ENCODE data around the gene HIGD1A.

HIGD1A gene

DNA sequence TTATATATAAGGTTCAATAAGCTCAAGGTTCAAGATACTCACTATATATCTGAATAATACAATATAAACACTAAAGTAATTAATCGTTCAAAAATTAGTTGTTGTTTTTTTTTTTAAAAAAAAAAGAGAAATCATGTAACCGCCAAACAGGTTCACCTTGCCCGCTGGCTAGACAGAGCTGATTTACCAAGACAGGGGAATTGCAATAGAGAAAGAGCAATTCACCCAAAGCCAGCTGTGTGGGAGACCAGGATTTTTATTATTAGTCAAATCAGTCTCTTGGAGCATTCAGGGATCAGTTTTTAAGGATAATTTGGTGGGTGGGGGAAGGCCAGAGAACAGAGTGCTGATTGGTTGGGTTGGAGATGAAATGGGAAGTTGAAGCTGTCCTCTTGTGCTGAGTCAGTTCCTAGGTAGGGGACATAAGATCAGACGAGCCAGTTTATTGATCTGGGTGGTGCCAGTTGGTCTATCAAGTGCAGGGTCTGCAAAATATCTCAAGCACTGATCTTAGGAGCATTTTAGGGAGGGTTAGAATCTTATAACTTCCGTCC lies 7.9 kb downstream of the HIGD1A start:
- no peak for DNase-seq

DNA sequence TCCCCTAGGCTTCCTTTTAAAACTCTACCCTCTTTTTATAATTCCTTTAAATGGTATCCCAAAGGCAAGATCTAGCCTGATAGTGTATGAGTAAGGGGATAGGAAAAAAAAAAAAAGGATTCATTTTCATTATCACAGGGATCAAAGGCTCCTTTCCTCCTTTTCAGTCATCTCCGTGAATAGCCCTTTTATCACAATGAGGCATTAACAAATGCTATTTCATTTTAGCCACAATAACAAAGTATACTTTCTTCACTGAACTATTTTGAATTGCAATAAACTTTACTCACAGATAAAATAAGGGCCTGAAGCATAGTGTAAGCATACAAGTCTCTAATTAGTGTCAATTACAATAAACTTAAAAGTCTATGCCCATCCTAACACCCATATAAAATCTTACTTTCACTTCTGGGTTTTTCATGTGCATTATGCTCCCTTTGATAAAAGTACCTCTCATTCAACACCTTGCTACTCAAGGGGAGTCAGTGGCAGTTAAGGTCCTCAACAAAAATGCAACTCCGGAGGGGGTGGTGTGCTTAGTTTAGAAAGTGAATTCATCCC lies 8.6 kb downstream of the HIGD1A start:
- DNase-seq = no peak

DNA sequence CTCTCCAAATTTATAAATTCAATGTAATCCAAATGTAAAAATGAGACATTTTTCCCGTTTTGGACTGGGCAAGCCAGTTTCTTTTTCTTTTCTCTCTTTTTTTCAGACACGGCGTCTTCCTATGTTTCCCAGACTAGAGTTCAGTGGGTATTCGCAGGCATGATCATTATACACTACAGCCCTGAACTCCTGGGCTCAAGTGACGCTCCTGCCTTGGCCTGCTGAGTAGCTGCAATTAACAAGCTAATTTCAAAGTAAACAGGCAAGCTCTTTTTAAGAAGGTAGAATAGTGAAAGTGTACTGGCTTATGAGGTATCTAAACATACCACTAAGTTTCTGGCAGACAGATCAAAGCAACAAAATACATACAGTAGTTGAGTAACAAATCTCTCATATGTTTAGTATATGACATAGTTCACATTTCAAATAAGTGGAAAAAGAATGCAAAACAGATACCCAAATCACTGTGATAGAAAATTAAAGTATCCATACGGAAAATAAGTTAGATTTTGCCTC lies 13.5 kb downstream of the HIGD1A start:
- DNase-seq = no peak

DNA sequence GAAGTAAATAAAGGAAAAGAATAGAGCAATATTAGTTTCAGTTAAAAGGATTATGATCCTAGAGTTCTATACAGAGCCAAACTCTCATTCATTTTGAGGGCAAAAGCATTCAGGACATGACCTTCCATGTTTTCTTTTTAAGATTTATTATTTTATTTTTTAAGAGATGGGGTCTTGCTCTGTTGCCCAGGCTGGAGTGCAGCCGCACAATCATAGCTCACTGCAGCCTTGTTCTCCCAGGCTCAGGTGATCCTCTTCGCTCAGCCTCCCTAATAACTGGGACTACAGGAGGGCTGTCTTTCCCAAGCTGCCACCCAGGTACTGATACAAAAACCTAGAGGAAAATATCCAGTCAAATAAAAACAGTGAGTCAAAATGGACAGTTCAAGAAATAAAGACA lies 17.7 kb downstream of the HIGD1A start:
- DNase-seq = no peak

DNA sequence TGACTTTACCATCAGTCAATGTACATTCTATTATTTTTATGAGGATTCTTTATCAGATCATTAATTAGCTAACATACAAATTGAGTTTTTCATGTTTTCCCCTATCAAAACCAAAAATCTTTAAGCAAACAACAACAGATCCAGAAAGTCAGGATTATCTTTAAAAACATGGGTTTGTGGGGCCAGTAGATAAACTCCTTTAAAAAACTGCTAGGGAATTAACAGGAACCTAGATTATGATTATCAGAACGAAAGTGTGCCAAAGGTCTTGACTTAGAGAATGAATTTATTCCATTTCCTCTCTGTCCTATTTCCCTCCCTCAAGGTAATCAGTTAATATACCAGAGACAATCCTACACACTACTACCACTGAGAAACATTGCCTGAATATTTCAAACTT lies 18.1 kb downstream of the HIGD1A start:
- no peak for DNase-seq

DNA sequence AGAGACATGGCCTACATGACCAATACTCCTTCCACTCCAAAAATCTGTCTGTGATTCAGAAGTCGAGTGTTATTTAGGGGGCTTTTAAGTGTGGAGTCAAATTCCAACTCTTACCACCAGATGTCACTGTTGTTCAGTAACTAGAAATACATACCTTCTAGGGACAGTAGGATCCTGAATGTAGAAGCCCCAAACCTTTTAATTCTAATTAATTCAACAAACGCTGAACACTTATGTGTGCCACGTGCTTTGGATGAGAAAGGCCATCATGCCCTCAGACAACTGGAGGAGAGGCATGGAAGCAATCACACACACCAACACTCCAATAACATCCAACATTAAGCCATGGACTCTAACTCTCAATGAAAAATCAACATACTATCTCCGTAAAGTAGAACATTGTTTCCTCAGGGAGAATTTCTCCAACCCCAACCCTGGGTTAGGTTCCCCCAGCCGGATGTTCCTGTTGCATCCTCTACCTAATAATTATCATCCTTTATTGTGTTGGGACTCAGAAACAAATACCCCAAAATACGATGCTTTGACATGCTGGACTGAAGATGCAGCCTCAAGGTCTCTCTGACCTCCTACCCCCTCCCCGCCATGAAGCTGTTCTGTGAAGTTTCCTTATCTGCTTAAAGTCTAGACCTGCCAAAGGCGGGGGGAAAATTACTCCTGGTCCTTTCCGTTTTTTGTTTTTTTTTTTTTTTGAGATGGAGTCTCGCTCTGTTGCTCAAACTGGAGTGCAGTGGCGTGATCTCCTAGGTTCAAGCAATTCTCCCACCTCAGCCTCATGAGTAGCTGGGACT lies 23.2 kb downstream of the HIGD1A start:
- DNase-seq = peak; percentile 42

DNA sequence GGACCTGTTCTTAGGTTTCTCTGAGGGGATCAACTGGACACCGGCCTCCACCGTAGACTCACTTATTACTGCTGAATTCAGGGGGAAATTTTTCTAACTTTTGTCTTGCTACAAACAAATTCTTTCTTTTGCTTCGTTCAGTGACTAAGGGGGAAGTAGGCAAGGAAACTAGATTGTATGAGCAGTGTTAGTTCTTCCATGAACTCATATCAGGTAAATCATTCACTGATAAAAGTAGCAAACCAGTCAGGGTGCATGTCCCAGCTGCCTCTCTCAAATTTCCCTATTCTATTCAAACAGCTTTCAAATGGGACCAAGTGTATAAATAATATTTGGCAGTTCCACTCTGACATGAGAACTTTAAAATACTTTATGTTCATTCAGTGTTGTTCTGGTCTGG lies 23.9 kb downstream of the HIGD1A start:
- DNase-seq = no peak

DNA sequence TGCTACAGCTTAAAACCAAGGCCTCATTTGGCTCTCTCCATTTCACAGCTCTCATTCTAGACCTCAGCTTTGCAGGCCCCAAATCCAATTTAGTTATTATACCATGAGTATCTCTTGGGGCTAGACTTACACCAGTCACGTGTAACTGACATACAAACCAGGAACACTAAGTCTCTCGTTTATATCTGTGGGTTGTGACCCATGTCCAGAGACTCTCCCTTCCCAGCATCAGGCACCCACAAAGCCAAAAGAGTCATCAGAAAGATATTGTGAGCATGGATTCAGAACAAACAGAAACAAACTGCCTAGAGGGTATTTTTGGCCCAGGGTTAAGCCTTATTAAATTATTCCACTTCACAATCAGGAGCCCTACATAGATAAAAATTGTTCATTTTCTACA lies 25.6 kb downstream of the HIGD1A start:
- no peak for DNase-seq

DNA sequence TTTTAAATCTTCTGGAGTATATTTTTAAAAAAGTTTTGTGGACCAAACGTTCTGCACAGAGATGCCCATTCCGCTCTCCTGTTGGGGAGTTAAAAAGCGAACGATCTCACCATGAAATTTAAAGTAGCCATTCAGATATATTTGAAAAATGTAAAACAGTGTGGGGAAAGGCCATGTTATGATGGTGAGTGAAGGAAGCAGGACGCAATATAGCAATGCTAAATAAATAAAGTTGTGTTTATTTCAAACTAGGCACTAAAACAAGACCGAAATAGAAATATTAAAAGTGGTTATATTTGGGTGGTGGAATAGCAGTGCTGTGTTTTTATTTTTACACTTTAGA lies 30.9 kb downstream of the HIGD1A start:
- no peak for DNase-seq

DNA sequence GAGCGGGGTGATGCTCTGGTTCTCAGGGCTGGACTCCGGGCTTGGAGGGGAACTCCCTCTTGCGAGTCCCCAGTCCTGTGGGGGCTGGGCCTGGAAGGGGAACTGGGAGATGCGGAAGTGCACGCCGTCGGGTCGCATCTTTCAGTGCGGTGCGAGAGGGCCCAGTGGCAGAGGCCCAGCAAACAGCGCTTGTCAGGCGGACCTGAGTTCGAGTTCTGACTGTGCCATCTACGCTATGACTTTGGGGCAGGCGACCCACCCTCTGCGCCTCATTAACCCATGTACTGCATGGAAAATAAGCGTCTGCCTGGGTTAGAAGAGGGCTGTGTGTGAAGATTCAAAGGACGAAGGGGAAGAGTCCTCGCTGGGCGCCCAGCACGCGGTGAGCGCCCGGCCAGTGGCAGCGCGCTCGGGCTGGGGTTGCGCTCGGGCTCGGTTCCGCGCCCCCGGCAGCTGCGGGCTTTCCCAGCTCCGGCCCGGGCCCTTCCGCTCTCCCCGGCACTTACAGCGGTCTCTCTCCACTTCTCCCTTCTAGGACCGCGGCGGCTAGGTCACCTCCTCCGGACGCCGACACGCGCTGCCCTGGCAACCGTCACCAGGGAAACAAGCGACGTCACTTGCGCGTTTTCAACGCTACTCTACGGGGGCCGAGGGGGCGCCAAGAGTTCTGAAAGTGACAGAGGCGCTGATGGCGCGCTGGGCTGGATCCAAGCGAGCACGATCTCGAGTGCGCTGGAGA lies 31.5 kb downstream of the HIGD1A start, which contains the start of gene CCDC13:
Gene CCDC13 (minus strand): TSS at position 584 of the 739 bp plus-strand sequence. CDS start 14,908 bp downstream, outside the sequence.
- peak; percentile 87 for DNase-seq

DNA sequence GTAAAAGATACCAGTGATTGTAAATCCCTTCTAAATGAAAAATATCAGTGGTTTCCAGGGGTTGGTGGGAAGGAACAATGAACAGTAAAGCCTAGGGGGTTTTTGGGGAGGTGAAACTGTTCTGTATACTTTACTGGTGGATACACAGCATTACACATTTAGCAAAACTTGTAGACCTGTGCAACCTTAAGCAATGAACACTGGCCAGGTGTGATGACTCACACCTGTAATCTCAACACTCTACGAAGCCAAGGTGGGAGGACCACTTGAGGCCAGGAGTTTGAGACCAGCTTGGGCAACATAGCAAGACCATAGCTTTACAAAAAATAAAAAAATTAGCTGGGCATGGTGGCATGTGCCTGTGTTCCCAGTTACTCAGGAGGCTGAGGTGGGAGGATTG lies 33.0 kb downstream of the HIGD1A start:
- DNase-seq = no peak

DNA sequence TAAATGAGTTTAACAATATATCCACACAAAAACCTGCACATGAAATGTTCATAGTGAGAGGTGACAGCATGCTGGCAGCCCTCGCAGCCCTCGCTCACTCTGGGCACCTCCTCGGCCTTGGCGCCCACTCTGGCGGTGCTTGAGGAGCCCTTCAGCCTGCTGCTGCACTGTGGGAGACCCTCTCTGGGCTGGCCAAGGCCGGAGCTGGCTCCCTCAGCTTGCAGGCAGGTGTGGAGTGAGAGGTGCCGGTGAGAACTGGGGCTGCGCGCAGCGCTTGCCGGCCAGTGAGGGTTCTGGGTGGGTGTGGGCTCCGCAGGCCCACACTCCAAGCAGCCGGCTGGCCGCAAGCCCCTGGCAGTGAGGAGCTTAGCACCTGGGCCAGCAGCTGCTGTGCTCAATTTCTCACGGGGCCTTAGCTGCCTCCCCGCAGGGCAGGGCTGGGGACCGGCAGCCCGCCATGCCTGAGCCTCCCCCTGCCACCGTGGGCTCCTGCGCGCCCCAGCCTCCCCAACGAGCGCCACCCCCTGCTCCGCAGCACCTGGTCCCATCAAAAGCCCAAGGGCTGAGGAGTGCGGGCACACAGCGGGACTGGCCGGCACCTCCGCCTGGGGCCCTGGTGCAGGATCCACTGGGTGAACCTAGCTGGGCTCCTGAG lies 34.7 kb downstream of the HIGD1A start:
- no peak for DNase-seq

DNA sequence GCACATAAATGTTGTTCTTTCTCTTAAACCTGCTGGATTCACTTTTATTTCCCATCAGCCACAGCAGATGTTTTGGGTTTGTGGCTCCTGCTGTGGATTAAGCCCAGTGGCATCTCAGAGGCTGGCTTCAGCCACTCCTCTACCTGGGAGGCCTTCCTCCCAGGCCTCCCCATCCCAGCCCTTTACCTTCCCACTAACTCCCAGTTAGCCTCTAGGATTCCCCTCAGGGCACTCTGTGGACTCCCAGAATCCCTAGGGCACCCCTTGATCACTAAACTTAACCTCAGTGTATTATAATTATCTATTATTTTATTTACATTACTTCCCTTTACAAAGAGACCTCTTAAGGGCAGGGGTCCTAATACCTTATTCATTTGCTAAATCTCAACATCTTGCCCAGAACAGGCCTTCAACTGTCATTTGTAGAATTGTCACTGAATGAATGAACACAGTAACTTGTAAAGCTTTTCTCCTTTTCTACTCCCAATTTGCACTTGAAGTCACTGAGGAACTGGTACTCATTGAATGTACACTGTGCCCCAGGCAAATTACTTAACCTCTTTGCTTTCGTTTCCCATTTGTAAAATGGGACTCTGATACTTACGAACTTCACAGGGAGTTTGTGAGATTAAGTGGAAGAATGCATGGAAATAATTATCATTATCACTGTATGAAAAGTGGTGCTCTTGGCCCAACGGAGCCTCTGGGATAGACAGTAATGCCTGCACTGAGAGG lies 39.6 kb downstream of the HIGD1A start:
- DNase-seq = no peak

DNA sequence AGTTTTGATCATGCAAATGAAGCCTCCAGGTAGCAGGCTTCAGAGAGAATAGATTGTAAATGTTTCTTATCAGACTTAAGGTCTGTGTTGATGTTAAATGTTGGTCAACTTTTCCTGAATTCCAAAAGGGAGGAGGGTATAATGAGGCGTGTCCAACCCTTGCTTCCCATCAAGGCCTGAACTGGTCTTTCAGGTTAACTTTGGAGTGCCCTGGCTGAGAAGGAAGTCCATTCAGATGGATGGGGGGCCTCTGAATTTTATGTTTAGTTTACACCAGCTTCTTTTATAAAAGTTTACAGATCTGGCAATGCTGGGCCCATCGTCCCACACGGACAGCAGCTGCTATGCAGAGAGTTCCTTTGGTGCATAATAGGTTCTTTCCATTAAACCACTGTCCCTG lies 40.2 kb downstream of the HIGD1A start:
- DNase-seq = no peak

DNA sequence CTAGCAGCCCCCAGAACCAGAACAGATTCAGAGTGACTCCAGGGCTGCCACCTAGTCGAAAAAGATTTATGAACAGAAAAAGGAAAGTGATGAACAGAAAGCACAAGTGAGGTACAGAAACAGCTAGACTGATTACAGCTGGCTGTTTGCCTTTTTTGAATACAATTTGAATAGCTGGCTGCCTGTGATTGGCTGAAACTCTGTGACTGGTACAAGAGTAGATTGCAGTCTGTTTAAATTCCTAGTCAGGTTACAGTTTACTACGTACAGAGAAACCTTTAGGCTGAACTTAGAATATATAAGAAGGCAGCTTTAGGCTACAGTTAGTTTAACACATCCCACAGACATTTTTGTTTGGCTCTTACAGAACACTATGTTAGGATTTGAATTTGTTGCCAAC lies 41.3 kb downstream of the HIGD1A start:
- no peak for DNase-seq

DNA sequence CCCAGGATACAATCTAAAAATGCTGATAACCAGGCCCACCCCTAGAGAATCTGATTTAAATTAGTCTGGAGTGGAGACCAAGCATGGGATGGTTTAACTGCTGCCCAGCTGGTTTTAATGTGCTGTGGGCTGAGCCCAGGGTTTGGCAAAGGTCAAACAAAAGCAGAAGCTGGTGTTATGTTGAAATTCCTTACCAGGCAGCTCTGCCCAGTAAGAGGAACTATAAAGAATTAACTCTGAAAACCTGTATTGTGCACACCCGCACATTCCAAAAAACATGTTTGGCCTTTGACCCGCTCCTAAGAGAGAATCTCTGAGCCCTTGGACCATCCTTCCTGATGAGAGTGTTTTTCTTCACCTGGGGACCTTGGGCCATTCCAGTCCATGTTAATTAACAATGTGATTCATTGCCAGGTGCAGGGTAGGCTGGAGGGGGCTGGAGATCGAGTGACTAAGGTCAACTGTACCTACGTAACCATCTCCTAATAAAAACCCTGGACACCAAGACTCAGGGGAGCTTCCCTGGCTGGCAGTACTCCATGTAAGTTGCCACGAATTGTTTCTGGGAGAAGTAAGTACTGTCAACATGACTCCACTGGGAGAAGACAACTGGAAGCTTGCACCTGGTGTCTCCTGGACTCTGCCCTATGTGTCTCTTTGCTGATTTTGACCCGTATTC lies 42.1 kb downstream of the HIGD1A start:
- DNase-seq = peak; percentile 77

DNA sequence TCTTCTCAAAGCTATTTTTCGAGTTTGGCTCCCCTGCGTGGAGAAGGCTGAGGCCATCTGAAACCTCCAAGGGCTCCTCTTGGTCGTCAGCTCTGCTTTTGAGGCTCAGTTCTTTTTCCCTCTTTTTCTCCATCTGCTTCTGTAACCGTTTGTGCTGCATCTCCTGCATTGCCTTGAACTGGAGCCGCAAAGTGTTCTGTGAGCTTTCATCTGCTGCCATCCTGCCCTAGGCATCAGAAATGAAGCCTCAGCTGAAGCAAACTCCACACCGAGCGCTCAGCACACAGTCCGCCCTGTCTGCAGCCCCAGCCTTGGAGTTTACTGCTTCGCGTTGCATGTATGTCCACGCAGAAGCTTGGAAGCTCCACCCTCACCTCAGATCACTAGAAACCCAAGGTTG lies 46.2 kb downstream of the HIGD1A start:
- no peak for DNase-seq

DNA sequence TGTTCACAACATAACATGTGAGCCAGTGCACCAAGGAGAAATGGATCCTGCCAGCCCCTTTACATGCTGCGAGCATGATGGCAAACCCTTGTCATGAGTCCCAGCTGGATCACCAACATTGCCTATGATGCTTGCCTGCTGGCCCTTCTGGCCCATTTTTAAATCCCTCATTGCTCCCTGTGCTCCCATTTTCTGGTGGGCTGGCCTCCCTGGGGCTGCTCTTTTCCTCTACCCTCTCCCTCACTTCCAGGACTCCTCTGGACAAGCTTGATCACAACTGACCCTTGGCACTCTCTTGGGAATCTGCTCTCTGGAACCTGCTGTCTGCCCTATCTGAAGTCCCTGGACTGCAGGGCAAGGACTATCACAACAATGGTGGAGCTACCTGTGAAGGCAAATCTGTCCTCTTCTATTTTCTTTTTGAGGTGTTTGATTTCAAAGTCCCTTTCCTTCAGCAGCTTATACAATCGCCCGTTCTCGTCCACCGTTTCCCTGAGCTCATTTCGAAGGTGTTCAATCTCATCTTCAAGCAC lies 47.5 kb downstream of the HIGD1A start:
- no peak for DNase-seq

DNA sequence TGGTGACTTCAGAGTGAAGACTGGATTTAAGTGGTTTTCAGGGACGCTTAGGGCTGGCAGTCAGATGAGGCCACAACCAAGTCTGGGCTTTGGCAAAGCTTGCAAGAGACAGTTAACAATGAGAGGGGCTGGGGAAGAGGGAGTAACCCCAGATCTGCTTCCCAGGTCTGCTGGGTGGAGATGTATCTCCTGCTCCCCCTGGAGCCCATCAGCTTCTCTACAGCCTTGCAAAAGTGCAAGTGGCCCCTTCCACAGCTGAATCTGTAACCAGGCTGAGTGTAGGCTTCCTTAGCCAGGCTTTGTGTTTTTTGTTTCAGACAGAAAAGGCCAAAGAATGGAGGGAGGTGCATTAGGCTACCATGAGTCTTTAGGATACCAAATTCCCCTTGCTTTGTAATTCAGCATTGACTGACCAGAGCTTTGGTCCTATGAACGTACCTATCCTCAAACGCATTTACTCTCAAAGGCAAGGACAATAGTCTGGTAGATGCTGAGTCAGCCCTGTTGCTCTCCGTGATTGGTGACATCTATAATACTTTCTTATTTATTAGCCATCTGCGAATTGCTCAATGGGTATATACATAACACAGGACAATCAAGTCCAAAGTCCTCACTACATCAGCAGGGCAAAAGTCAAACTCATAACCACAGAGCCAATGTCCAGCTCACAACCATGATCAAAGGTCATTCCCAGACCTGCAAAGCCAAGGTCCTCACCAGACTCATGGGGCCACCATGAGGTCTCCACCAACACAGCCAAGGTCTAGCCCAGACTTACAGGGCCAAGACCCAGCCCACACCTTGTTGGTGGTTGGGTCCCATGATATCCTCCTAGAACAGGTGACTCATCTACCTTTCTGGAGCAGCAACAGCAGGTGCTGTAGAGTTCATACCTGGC lies 48.4 kb downstream of the HIGD1A start:
- peak; percentile 20 for DNase-seq

DNA sequence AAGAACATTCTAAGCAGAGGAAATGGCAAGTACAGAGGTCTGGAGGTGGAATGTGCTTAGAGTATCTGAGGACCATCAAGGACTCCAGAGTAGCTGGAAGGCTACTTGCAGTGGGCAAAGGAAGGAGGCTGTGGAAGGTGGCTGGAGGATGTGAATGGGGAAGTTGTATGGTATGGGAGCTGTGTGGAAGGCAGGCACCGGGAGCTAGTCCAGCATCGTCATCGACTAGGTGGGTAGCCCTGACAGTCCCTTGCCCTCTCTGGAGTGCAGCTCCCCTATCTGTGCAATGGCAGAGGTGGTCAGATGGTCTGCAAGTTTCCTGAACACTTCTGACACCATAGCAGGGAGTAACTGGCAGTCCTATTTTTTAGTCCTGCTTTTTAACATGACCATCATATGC lies 50.5 kb downstream of the HIGD1A start:
- DNase-seq = no peak

Data from NCI-H146 (cell line).